SK-N-SH treated with all-trans-retinoic acid at 6 μM for 48 hours (cell line): ENCODE measurements around the gene ARID5B.

ENCODE experiments used
- ATAC-seq: fragments of 200-7000 bp; cut with Tn5 transposase; 3 replicates; pipeline ENCODE4 v1.9.1; 2020; ENCODE audit warnings: mild to moderate bottlenecking, moderate library complexity
- ARNTL ChIP-seq: fragments of 450-650 bp; formaldehyde crosslinking; IDR thresholded peaks from 2 replicates; pipeline ENCODE4 v1.5.0; 2020; ENCODE audit warnings: low read depth, mild to moderate bottlenecking, moderate library complexity, borderline replicate concordance
- BACH2 ChIP-seq: fragments of 250-450 bp; sonication (Bioruptor Pico); IDR thresholded peaks from 2 replicates; pipeline ENCODE4 v1.9.0; 2021; ENCODE audit warnings: mild to moderate bottlenecking, borderline replicate concordance
- CSDC2 ChIP-seq: fragments of 250-450 bp; sonication (Bioruptor Pico); IDR thresholded peaks from 2 replicates; pipeline ENCODE4 v1.5.0; 2020; ENCODE audit warnings: mild to moderate bottlenecking, moderate library complexity
- ESRRG ChIP-seq: fragments of 250-450 bp; sonication (Bioruptor Pico); IDR thresholded peaks from 2 replicates; pipeline ENCODE4 v1.6.1; 2021; ENCODE audit warnings: mild to moderate bottlenecking
- GLIS3 ChIP-seq: fragments of 250-450 bp; sonication (Bioruptor Pico); IDR thresholded peaks from 2 replicates; pipeline ENCODE4 v1.5.0; 2020; ENCODE audit warnings: mild to moderate bottlenecking, moderate library complexity
- OSR1 ChIP-seq: fragments of 250-450 bp; sonication (Bioruptor Pico); IDR thresholded peaks from 2 replicates; pipeline ENCODE4 v1.8.0; 2022; ENCODE audit warnings: moderate library complexity, mild to moderate bottlenecking, inconsistent platforms
- PPARA ChIP-seq: fragments of 250-450 bp; sonication (Bioruptor Pico); IDR thresholded peaks from 2 replicates; pipeline ENCODE4 v1.5.0; 2020; ENCODE audit warnings: mild to moderate bottlenecking, borderline replicate concordance
- RARB ChIP-seq: fragments of 250-450 bp; sonication (Bioruptor Pico); IDR thresholded peaks from 2 replicates; pipeline ENCODE4 v1.8.0; 2021; ENCODE audit warnings: mild to moderate bottlenecking, moderate library complexity
- TCF4 ChIP-seq: fragments of 250-450 bp; sonication (Bioruptor Pico); IDR thresholded peaks from 2 replicates; pipeline ENCODE4 v1.8.0; 2021; ENCODE audit warnings: mild to moderate bottlenecking, moderate library complexity, borderline replicate concordance
- TOX ChIP-seq: fragments of 250-450 bp; sonication (Bioruptor Pico); IDR thresholded peaks from 2 replicates; pipeline ENCODE4 v1.8.0; 2021; ENCODE audit warnings: mild to moderate bottlenecking, moderate library complexity, borderline replicate concordance
- ZC3H10 ChIP-seq: fragments of 250-450 bp; sonication (Bioruptor Pico); IDR thresholded peaks from 2 replicates; pipeline ENCODE4 v1.5.1; 2021; ENCODE audit warnings: mild to moderate bottlenecking, moderate library complexity
- ZFP30 ChIP-seq: fragments of 450-650 bp; formaldehyde crosslinking; IDR thresholded peaks from 2 replicates; pipeline ENCODE4 v1.5.0; 2022; ENCODE audit warnings: mild to moderate bottlenecking, moderate library complexity
- ZNF565 ChIP-seq: fragments of 450-650 bp; formaldehyde crosslinking; conservative IDR thresholded peaks from 2 replicates; pipeline ENCODE4 v1.5.0; 2020; ENCODE audit warnings: low read depth, mild to moderate bottlenecking, moderate library complexity
- TF ChIP-seq, protein P1 (sequence below): fragments of 250-450 bp; sonication (Bioruptor Pico); IDR thresholded peaks from 2 replicates; pipeline ENCODE4 v1.5.1; 2020; ENCODE audit warnings: low read depth, mild to moderate bottlenecking, moderate library complexity
- TF ChIP-seq, protein P2 (sequence below): fragments of 250-450 bp; sonication (Bioruptor Pico); IDR thresholded peaks from 2 replicates; pipeline ENCODE4 v1.5.0; 2020; ENCODE audit warnings: mild to moderate bottlenecking, moderate library complexity
- TF ChIP-seq, protein P3 (sequence below): fragments of 250-450 bp; sonication (Bioruptor Pico); IDR thresholded peaks from 2 replicates; pipeline ENCODE4 v1.8.0; 2020; ENCODE audit warnings: mild to moderate bottlenecking, moderate library complexity, borderline replicate concordance
- TF ChIP-seq, protein P4 (sequence below): fragments of 250-450 bp; sonication (Bioruptor Pico); IDR thresholded peaks from 2 replicates; pipeline ENCODE4 v1.5.1; 2021; ENCODE audit warnings: mild to moderate bottlenecking, moderate library complexity

ARID5B gene

DNA sequence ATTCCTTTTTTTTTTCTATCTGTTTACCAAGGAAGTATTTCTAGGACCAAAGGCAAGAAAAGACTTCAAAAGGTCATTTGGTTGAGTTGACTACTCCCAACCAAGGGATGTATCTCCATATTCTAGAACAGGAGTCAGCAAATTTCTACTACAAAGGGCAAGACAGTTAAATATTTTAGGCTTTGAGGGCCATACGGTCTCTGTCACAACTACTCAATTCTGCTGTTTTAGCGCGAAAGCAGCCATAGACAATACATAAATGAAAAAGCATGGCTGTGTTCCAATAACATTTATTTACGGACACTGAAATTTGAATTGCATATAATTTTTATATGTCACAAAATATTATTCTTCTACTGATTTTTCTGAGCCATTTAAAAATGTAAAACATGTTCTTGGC lies 8.5 kb upstream of the ARID5B start:
- TF ChIP-seq RARB (CRISPR knock-in tag) (no peak), TOX (CRISPR knock-in tag) (no peak), CSDC2 (CRISPR knock-in tag) (no peak), ZFP30 (no peak), ZC3H10 (CRISPR knock-in tag) (no peak), BACH2 (no peak), GLIS3 (CRISPR knock-in tag) (no peak), PPARA (CRISPR knock-in tag) (no peak), ZNF565 (CRISPR knock-in tag) (no peak), ARNTL (CRISPR knock-in tag) (no peak), ESRRG (CRISPR knock-in tag) (no peak), OSR1 (CRISPR knock-in tag) (no peak), TCF4 (CRISPR knock-in tag) (no peak)
- TF ChIP-seq, protein P1, sequence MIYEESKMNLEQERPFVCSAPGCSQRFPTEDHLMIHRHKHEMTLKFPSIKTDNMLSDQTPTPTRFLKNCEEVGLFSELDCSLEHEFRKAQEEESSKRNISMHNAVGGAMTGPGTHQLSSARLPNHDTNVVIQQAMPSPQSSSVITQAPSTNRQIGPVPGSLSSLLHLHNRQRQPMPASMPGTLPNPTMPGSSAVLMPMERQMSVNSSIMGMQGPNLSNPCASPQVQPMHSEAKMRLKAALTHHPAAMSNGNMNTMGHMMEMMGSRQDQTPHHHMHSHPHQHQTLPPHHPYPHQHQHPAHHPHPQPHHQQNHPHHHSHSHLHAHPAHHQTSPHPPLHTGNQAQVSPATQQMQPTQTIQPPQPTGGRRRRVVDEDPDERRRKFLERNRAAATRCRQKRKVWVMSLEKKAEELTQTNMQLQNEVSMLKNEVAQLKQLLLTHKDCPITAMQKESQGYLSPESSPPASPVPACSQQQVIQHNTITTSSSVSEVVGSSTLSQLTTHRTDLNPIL (CRISPR knock-in tag), result no peak
- TF ChIP-seq, protein P2, sequence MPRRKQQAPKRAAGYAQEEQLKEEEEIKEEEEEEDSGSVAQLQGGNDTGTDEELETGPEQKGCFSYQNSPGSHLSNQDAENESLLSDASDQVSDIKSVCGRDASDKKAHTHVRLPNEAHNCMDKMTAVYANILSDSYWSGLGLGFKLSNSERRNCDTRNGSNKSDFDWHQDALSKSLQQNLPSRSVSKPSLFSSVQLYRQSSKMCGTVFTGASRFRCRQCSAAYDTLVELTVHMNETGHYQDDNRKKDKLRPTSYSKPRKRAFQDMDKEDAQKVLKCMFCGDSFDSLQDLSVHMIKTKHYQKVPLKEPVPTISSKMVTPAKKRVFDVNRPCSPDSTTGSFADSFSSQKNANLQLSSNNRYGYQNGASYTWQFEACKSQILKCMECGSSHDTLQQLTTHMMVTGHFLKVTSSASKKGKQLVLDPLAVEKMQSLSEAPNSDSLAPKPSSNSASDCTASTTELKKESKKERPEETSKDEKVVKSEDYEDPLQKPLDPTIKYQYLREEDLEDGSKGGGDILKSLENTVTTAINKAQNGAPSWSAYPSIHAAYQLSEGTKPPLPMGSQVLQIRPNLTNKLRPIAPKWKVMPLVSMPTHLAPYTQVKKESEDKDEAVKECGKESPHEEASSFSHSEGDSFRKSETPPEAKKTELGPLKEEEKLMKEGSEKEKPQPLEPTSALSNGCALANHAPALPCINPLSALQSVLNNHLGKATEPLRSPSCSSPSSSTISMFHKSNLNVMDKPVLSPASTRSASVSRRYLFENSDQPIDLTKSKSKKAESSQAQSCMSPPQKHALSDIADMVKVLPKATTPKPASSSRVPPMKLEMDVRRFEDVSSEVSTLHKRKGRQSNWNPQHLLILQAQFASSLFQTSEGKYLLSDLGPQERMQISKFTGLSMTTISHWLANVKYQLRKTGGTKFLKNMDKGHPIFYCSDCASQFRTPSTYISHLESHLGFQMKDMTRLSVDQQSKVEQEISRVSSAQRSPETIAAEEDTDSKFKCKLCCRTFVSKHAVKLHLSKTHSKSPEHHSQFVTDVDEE (CRISPR knock-in tag), result no peak
- TF ChIP-seq, protein P3, sequence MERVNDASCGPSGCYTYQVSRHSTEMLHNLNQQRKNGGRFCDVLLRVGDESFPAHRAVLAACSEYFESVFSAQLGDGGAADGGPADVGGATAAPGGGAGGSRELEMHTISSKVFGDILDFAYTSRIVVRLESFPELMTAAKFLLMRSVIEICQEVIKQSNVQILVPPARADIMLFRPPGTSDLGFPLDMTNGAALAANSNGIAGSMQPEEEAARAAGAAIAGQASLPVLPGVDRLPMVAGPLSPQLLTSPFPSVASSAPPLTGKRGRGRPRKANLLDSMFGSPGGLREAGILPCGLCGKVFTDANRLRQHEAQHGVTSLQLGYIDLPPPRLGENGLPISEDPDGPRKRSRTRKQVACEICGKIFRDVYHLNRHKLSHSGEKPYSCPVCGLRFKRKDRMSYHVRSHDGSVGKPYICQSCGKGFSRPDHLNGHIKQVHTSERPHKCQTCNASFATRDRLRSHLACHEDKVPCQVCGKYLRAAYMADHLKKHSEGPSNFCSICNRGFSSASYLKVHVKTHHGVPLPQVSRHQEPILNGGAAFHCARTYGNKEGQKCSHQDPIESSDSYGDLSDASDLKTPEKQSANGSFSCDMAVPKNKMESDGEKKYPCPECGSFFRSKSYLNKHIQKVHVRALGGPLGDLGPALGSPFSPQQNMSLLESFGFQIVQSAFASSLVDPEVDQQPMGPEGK (CRISPR knock-in tag), result no peak
- TF ChIP-seq, protein P4, sequence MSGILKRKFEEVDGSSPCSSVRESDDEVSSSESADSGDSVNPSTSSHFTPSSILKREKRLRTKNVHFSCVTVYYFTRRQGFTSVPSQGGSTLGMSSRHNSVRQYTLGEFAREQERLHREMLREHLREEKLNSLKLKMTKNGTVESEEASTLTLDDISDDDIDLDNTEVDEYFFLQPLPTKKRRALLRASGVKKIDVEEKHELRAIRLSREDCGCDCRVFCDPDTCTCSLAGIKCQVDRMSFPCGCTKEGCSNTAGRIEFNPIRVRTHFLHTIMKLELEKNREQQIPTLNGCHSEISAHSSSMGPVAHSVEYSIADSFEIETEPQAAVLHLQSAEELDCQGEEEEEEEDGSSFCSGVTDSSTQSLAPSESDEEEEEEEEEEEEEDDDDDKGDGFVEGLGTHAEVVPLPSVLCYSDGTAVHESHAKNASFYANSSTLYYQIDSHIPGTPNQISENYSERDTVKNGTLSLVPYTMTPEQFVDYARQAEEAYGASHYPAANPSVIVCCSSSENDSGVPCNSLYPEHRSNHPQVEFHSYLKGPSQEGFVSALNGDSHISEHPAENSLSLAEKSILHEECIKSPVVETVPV (CRISPR knock-in tag), result no peak
- no peak for ATAC-seq

DNA sequence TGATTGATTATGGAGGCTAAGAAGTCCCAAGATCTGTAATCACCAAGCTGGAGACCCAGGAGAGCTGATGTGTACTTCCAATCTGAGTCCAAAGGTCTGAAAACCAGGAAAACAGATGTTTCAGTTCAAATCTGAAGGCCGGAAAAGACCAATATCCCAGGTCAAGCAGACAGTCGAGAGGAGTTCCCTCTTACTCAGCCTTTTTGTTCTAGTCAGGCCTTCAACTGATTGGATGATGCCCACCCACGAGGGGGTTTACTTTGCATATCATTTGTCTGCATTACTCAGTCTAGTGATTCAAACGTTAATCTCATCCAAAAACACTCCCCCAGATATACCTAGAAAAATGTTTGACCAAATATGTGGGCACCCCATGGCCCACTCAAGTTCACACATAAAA lies 7.4 kb upstream of the ARID5B start:
- ATAC-seq, result no peak
- TF ChIP-seq, protein P2 (CRISPR knock-in tag), result no peak
- TF ChIP-seq, protein P3 (CRISPR knock-in tag), result no peak
- TF ChIP-seq ARNTL (CRISPR knock-in tag), result no peak
